GM19452 (cell line): Measurements from ENCODE around the gene PLRG1.

Experiments
- ATAC-seq: cut with Tn5 transposase; IDR thresholded peaks from one replicate; pipeline ENCODE4 v1.9.1; 2021; ENCODE audit not compliant: unreplicated experiment

PLRG1 gene

GRCh38 chr4:154521607-154522006, 28.6 kb downstream of the PLRG1 start:
- no peak for ATAC-seq

DNA sequence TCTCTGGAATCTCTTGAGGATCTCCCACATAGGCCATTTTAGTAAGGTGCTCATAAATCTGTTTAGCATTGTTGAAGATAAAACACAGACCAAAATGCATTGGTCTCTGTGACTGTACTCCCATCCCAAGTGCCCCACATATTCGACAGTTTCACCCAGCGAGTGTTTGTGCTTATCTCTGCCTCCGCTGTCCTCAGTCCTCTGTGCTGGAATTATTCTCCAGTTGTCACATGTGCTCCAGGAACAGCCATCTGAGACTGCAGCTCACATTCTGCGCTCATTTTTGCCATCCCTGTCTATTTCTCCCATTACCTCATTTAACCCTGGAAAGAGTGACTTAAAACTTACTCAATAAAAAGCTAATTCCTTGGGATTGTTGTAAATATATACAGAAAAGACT, 31.0 kb downstream of the PLRG1 start:
- ATAC-seq, result no peak

GRCh38 chr4:154517591-154517990, 32.6 kb downstream of the PLRG1 start:
- ATAC-seq, result no peak

GRCh38 chr4:154516318-154517029, 33.7 kb downstream of the PLRG1 start:
- no peak for ATAC-seq

- ATAC-seq, result no peak
Observed at GRCh38 chr4:154511981-154512380, 38.2 kb downstream of the PLRG1 start.

DNA sequence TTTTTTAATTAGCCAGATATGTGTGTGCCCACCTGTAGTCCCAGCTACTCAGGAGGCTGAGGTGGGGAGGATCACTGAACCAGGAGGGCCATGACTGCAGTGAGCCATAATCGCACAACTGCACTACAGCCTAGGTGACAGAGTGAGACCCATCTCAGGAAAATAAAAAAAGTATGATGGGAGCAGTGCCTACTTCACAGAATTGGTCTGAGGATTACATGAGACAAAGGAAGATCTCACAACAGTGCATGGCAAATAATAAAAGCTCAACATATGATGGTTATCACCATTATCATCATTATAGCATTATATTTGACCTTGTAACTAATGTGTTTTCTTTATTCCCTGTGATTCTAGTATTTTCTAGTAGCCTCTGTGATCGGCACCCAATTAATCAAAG, 38.7 kb downstream of the PLRG1 start:
- no peak for ATAC-seq

- ATAC-seq, result no peak
Observed at GRCh38 chr4:154507156-154507555, 43.0 kb downstream of the PLRG1 start.

DNA sequence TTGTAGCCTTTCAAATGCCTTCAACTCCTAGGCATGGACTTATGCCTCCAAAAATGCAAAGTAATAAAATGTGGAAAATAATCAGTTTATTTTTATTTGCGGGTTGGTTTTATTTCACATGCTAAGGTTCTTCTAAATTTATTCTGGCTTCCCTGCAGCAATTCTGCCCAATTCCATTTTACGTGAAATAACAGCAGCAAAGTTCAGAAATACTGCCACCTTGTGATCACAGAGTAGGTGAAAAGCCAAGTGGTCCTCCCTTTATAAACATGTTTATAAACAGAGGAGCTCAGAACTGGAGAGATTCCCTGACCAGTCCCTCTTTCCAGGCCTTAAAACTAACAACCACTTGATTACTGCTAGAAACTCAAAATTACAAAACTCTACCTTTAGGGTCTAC, 43.9 kb downstream of the PLRG1 start:
- no peak for ATAC-seq

DNA sequence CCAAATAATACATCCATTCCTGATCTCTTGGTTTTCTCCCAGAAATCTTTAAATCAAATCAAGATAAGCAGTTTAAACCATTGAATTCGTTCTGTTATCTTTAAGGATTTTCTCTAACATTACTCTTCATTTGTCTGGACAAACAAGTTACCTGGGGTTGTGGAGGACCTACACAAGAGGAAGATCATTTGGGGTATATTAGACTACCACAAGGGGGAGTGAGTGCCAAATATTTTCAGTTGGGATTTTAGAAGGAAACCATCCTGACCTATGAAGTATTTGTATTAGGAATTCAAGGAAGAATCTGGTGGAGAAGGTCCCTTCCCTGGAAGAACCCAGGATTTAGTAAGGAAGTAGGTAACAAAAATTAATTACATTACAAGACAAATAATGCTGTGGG, 46.6 kb downstream of the PLRG1 start:
- no peak for ATAC-seq

- no peak for ATAC-seq
Observed at GRCh38 chr4:154502111-154502510, 48.1 kb downstream of the PLRG1 start.

DNA sequence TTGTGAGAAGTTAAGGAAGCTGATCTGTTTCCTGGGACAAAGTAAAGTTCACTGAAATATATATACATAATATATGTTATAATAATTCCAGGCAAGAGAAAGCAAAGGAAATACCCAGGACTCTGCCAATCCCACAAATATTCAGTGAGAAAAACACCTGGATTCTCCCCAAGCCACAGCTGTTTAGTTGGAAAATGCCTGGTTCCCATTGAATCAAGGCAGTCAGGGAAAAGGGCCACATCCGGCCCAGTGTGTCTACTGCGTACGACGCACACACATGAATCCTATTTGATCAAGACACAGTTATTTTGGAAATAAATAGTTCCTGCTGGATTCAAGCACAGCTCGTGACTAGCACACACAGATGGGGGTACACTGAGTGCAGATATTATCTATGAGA, 52.3 kb downstream of the PLRG1 start:
- no peak for ATAC-seq

- no peak for ATAC-seq
Observed at GRCh38 chr4:154495867-154496266, 54.3 kb downstream of the PLRG1 start.

- ATAC-seq, result no peak
Observed at GRCh38 chr4:154492288-154492687, 57.9 kb downstream of the PLRG1 start.

DNA sequence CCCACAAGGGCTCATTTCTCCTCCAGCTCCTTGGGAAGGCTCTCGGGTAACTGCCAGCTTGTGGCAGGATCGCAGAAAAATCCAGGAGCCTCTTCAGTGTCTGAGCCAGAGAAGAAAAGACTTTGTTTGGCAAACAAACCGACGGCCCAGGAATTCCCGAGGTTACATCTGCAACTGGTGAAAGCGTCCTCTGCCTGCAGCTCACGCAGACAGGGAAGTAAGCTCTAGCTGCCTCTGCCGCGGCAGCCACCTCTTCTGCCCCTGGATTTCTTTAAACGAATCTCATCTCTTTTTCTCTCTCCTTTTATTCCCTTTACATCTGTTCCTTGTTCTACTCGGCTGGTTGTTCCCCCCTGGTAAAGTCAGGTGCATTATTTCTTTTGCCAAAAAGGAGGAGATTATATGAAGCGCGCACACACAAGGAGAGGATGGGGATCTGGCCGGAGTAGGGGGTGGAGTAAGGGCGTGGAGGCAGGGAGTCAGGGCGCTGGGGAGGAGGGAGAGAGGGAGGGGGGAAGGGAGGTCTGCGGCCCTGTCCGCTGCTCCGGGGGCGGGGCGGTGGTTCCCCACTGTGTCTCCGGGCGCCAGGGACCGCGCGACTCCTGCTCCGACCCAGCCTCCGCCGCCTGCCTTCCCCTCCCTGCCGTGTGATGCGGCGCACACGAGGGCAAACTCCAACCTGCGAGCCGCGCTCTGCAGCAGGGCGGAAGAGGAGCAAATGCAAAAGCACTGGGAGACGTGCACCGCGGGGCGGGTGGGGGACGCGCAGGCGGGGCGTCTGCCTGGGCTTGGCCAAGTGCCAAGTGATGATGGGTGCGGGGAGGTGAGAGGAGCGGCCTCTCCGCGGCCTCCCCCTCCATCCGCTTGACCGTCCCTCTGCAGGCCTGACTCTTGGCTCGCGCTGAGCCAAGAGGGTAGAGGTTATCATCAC, 58.6 kb downstream of the PLRG1 start, which contains the start of gene DCHS2:
TSS of gene DCHS2 (minus strand) at position 459 of the 931 bp plus-strand sequence. CDS start at position 15, 444 bp downstream.
- ATAC-seq, result peak; percentile 59

DNA sequence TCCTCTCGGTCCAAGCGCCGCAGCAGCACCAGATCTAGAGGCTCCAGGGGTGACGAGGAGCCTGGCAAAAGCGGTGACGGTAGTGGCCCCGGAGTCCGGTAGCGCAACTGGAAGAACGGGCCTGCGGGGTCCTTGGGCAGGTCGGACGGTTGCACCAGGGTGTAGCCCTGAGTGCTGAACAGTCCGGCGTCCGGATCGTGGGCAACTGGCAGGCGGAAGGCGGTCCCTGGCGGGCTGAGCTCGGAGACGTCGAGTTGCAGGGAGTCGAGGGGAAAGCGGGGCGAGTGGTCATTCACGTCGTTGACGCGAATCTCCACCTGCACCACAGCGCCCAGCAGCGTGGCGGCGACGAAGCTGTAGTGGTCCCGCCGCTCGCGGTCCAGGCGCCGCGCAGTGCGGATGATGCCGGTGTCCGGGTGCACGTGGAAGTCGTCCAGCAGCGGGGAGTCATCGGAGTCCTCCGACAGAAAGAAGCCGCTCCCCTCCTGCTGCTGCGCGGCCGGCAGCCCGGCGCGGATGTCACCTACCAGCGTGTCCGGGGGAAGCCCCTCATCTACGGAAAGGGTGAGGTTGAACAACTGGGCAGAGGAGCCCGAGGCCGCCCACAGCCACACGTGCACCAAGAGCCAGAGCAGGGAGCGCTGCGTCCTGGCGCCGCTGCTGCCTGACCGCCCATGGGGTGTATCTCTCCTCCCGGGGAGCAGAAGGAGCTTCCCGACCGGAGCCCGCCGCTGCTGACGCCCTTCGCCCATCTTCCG, 59.4 kb downstream of the PLRG1 start:
- ATAC-seq, result peak; percentile 71

DNA sequence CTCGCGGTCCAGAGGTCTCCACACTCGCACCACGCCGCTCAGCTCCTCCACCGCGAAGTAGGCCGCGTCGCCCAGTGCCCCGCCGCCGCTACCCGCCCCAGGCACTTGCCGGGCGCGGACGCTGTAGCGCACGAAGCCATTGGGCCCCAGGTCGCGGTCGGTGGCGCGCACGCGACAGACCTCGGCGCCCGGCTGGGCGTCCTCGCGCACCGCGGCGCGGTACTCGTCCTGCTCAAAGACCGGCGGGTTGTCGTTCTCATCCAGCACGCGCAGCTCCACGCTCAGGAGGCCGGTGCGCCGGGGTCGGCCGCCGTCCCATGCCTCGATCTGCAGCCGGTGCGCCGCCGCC, 60.0 kb downstream of the PLRG1 start:
- no peak for ATAC-seq

- no peak for ATAC-seq
Observed at GRCh38 chr4:154489558-154490233, 60.5 kb downstream of the PLRG1 start.

DNA sequence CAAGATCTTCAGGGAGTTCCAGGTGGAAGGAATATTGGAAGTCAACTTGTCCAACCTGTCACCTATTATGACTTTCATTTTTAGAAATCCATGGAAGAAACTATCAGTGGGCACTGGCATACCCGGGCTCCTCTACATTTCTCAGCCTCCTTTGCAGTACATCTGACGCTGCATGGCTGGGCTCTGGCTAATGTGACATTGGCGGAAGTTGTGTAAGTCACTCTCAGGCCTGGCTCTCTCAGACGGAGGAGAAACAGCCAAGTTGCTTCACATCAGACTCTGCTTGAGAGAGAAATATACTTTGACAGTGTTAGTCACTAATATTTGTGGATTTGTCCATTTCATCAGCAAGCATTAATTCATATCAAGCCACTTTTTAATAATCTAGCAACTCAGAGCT, 63.1 kb downstream of the PLRG1 start:
- no peak for ATAC-seq

DNA sequence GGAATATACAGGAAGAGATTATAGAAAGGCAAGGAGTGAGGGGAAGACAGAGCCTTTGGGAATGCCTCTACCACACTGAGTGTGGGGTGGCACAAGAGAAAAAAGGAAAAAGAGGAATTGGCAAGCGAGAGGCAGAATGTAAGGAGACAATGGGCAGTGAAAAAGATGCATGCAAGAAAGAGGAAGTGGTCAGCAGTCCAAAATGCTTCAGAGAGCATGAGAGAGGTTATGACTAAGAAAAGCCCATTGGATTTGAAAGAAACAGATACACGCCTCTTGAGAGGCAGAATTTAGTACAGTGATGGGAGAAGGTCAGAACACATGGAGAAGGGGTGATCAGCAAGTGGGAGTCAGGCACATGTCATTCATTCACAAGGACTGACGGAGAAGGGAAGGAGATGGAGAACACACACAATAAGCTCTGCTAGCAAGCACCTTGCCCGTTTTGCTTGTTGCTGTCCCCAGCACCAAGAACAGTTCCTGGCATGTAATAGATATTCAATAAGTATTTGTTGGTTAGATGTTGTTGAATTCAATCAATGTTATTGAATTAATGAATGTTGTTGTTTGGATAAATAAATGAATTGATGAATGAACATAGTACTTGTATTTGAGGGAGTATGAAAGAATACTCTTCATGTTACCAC, 65.0 kb downstream of the PLRG1 start:
- ATAC-seq, result peak; percentile 99
